Stimulated activated CD8-positive, alpha-beta memory T cell treated with anti-CD3 and anti-CD28 coated beads, Interleukin-12 subunit alpha, Interleukin-12 subunit beta, amount 100 ng/mL, for 24 hours (primary cell): Measurements from ENCODE around the gene SYNE1.

ENCODE experiments used
- DNase-seq: peaks from one replicate; pipeline ENCODE4 v3.0.0-alpha.2; 2020; ENCODE audit errors: extremely low read depth

Gene SYNE1

GRCh38 chr6:152314483-152314832, 322.7 kb downstream of the SYNE1 start:
- DNase-seq = no peak

- DNase-seq = no peak
These were observed 323.4 kb downstream of the SYNE1 start for GRCh38 chr6:152313542-152314482.

- no peak for DNase-seq
These were observed 324.7 kb downstream of the SYNE1 start for GRCh38 chr6:152312434-152312833.

- no peak for DNase-seq
These were observed 326.7 kb downstream of the SYNE1 start for GRCh38 chr6:152310371-152310954.

GRCh38 chr6:152309648-152310047, 327.5 kb downstream of the SYNE1 start:
- DNase-seq = peak; percentile 16

- DNase-seq = no peak
These were observed 328.2 kb downstream of the SYNE1 start for GRCh38 chr6:152309006-152309405.

- DNase-seq = no peak
These were observed 328.9 kb downstream of the SYNE1 start for GRCh38 chr6:152308306-152308705.

- no peak for DNase-seq
These were observed 331.5 kb downstream of the SYNE1 start for GRCh38 chr6:152305672-152306071.

- peak; percentile 74 for DNase-seq
These were observed 335.2 kb downstream of the SYNE1 start for GRCh38 chr6:152301765-152302568.

- no peak for DNase-seq
These were observed 336.0 kb downstream of the SYNE1 start for GRCh38 chr6:152301021-152301764.

GRCh38 chr6:152300517-152300916, 336.6 kb downstream of the SYNE1 start:
- no peak for DNase-seq

GRCh38 chr6:152298848-152299735, 338.1 kb downstream of the SYNE1 start:
- DNase-seq = no peak

- no peak for DNase-seq
These were observed 339.0 kb downstream of the SYNE1 start for GRCh38 chr6:152298055-152298647.

- DNase-seq = no peak
These were observed 340.4 kb downstream of the SYNE1 start for GRCh38 chr6:152296648-152297376.

GRCh38 chr6:152295920-152296319, 341.2 kb downstream of the SYNE1 start:
- DNase-seq = no peak

GRCh38 chr6:152295346-152295745, 341.8 kb downstream of the SYNE1 start:
- no peak for DNase-seq

- DNase-seq = no peak
These were observed 343.8 kb downstream of the SYNE1 start for GRCh38 chr6:152293404-152293803.

GRCh38 chr6:152292555-152292954, 344.6 kb downstream of the SYNE1 start:
- DNase-seq = no peak

- no peak for DNase-seq
These were observed 346.5 kb downstream of the SYNE1 start for GRCh38 chr6:152290693-152291092.
